Stomach (tissue), 9 donors: ENCODE results near the gene PREPL. TPM values are rescaled to one million over a fixed set of nuclear protein-coding genes. Genes with fewer than 3 reads are reported as not detected.

ENCODE experiments used
- DNase-seq, 2 donors: peaks; one replicate each; pipeline versions ENCODE4 v3.0.0 to v3.0.0-alpha.2; 2013 to 2019
- H3K27ac ChIP-seq, 5 donors: fragments of 200-600 bp in 4 of 5; sonication (generic) in 4 of 5; one replicate each; pipeline ENCODE4 v1.5.1; 2013 to 2019; ENCODE audit warnings: mild to moderate bottlenecking in 1 of 5, moderate library complexity in 1 of 5
- H3K27me3 ChIP-seq, 3 donors: fragments of 200-600 bp; sonication (generic); one replicate each; pipeline ENCODE4 v1.5.1; 2017 to 2019; ENCODE audit warnings: mixed run types in 1 of 3
- H3K36me3 ChIP-seq, 4 donors: fragments of 200-600 bp; sonication (generic); 1 replicate in 3 of 4; 2 replicates in 1 of 4; pipeline ENCODE4 v1.5.1; 2016 to 2019
- H3K4me1 ChIP-seq, 4 donors: fragments of 200-600 bp; sonication (generic); one replicate each; pipeline ENCODE4 v1.5.1; 2016 to 2019
- H3K4me3 ChIP-seq, 4 donors: fragments of 200-600 bp; sonication (generic) in 3 of 4; one replicate each; pipeline ENCODE4 v1.5.1; 2016 to 2019; ENCODE audit warnings: mild to moderate bottlenecking in 1 of 4
- H3K9me3 ChIP-seq, 4 donors: fragments of 200-600 bp; sonication (generic); one replicate each; pipeline ENCODE4 v1.5.1; 2016 to 2019
- CTCF ChIP-seq, 7 experiments: fragments of 450-650 bp in 4 of 7; fragments of 200-600 bp in 3 of 7; sonication (generic) in 3 of 7; IDR thresholded peaks; one replicate each; pipeline ENCODE4 v1.5.1; 2016 to 2019; ENCODE audit warnings: antibody characterized with exemption in 7 of 7, control low read depth in 2 of 7, mild to moderate bottlenecking in 1 of 7
- EP300 ChIP-seq: sonication (generic); formaldehyde crosslinking; IDR thresholded peaks from one replicate; pipeline ENCODE4 v1.6.1; 2017; ENCODE audit warnings: antibody characterized with exemption
- POLR2A ChIP-seq, 4 donors: fragments of 450-650 bp; IDR thresholded peaks; one replicate each; pipeline ENCODE4 v1.6.1; 2016; ENCODE audit warnings: antibody characterized with exemption in 4 of 4, control low read depth in 2 of 4, mild to moderate bottlenecking in 1 of 4, moderate library complexity in 1 of 4
- POLR2AphosphoS5 ChIP-seq, 3 donors: sonication (generic); formaldehyde crosslinking; IDR thresholded peaks; one replicate each; pipeline ENCODE4 v1.6.1; 2016; ENCODE audit warnings: antibody characterized with exemption in 3 of 3
- WGBS, 5 donors: extraction: QIAGEN DNeasy Blood & Tissue Kit in 3 of 5; methylation state at CpG; one replicate each; pipeline versions ENCODE4 v1.1.5 to v1.1.7; 2013 to 2018; 5-methylcytosine and 5-hydroxymethylcytosine counted together
- intact Hi-C: fragments of 100-400 bp; cut with DNase I; formaldehyde crosslinking; loops from one replicate; pipeline ENCODE4 v1.15.1; 2023; ENCODE audit warnings: low total_unique reads
- polyA plus RNA-seq, 3 donors: library from polyadenylated mRNA; stranded (reverse); fragments of 200-250 nt; gene quantifications; one replicate each; pipeline ENCODE4 v1.2.3, GENCODE V29; 2013
- total RNA-seq, 5 donors: library from RNA; depleted of rRNA; stranded (reverse); fragments of >200 nt; gene quantifications; one replicate each; pipeline versions ENCODE4 v1.1.0 to v1.2.3, GENCODE V29; 2014 to 2016
- donor health status: healthy with polysubstance abuse.
- donor health status: Bipolar disorder and iron deficiency.
- donor health status: healthy.

Gene PREPL
- total and polyA plus RNA-seq, 8 donors = 8.1 to 65.0 (median 21.8) TPM

GRCh38 chr2:44364604-44365003 is 3.3 kb upstream of the PREPL start:
- TF ChIP-seq POLR2AphosphoS5 (IDR thresholded peaks at IDR 0.05) (no peak), EP300 (no peak), POLR2A (IDR thresholded peaks at IDR 0.05) (no peak), CTCF (IDR thresholded peaks at IDR 0.05) (no peak)
- H3K27ac ChIP-seq = no peak overlapping the region
- no peaks in the 10 kb centered on the region for H3K36me3 ChIP-seq
- no peak for DNase-seq
- intact Hi-C loops = no loop called here
- H3K27me3 ChIP-seq = no peaks in the 10 kb centered on the region
- WGBS, 5 donors = 92 to 96% (median 95%) methylated on average over 3 of the region's 3 CpGs
- no peak overlapping the region for H3K4me3 ChIP-seq
- H3K9me3 ChIP-seq = no peaks in the 10 kb centered on the region
- H3K4me1 ChIP-seq = peaks cover 7 to 24% (median 17%) of the 10 kb centered on the region in 4 donors

DNA sequence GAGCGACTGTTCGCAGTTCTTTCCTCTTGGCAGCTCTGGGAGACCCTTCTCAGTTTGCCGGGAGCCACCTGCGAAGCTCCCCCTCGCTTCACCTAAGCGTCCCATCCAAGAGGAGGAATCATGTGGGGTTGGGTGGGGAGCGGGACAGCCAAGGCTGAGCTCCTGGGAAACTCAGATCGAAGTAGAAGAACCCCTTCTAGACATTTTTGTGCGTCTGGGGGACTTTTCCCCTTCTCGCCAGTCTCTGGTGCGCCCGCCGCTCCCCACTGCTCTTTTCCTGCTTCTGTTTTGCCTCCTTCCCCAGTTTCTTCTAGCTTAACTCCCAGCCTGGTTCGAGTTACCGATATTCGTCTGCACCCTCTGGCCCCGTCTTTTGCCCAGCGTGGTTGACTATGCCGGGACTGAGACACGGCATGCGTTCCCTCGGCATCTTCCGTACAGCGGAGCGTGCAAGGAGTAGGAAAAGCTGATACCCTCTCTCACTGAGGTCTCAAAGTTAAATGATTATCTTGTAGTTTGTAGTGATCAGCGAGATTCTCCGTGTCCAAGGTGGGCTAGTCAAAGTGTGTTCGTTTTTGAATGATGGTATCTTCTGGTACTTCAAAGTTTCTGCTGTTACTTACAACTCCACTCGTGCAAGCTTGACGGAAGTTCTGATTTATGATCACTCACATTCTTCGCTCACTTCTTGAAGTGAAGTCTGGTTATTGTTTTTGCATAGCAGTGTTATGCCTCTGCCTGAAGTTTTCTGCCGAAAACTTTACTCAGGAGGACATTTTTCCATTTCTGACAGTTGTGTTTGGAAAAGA is 1.1 kb upstream of the PREPL start:
- Histone ChIP-seq H3K36me3 (no peaks in the 10 kb centered on the region), H3K27ac (peak overlapping the region; percentile 82 to 98 (median 94)), H3K4me3 (peak overlapping the region; percentile 72 to 87 (median 82)), H3K4me1 (peaks cover 18 to 46% (median 34%) of the 10 kb centered on the region in 4 donors), H3K27me3 (no peaks in the 10 kb centered on the region), H3K9me3 (no peaks in the 10 kb centered on the region)
- intact Hi-C loops = no loop called here
- peak; percentile 42 to 71 for DNase-seq
- 0 to 2% (median 1%) methylated on average over 29 to 32 of the region's 32 CpGs for WGBS, 5 donors
- TF ChIP-seq CTCF (IDR thresholded peaks at IDR 0.05) (no peak), EP300 (no peak), POLR2AphosphoS5 (IDR thresholded peaks at IDR 0.05) (no peak), POLR2A (IDR thresholded peaks at IDR 0.05) (no peak)

DNA sequence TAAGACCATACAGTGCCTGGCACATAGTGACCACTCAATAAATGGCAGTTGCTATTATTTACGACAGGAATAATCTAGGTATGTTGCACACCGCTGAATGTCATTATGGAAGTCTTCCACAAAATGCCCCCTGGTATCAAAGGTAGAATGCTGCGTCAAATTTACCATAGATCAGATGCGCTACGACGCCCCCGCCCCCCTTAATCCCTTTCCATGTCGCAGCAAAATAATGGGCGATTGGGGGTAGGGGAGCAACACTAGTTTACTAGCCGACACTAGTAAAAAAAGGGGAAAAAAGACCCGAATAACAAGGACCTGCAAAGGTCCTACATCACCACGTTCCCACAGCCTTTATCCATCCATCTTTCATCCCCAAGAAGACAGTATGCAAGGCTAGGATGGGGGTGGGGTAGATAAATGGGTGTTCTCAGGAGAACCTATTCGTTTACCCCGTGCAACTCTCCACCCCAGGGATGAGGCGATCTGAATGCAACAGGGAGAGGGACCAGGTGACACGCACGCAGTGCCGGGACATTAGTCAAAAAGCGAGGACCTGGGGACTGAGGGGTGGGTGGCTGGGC is 455 bp downstream of the PREPL start:
- peak overlapping the region; percentile 92 to 98 (median 94) for H3K27ac ChIP-seq
- intact Hi-C loops = no loop called here
- H3K9me3 ChIP-seq = no peaks in the 10 kb centered on the region
- TF ChIP-seq EP300 = no peak
- no peak for TF ChIP-seq POLR2A (IDR thresholded peaks at IDR 0.05)
- no peak for TF ChIP-seq CTCF (IDR thresholded peaks at IDR 0.05)
- no peak for TF ChIP-seq POLR2AphosphoS5 (IDR thresholded peaks at IDR 0.05)
- peaks cover 18 to 54% (median 35%) of the 10 kb centered on the region in 4 donors for H3K4me1 ChIP-seq
- 1 to 4% (median 2%) methylated on average over 19 of the region's 19 CpGs for WGBS, 5 donors
- H3K4me3 ChIP-seq = peak overlapping the region; percentile 72 to 87 (median 82)
- H3K27me3 ChIP-seq = no peaks in the 10 kb centered on the region
- DNase-seq = no peak
- H3K36me3 ChIP-seq = no peaks in the 10 kb centered on the region

DNA sequence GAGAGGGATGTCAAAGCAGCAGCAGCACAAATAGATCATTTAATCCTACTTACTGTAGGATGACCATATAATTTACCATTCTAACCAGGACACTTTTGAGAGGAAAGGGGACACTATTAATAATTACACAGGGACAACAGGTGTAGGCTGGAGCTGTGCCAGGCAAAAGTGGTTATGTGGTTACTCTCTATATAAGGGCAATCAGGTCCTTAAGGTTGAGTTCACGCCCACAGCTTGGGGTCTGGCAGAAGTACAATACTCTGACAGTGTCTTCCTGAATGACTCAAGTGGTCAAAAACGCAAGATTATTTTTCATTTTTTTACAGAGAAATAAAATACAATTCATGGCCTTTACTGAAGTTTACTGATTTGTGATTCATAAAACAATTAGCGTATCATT is 2.8 kb downstream of the PREPL start:
- Histone ChIP-seq H3K27ac (no peak overlapping the region), H3K4me3 (no peak overlapping the region), H3K9me3 (no peaks in the 10 kb centered on the region), H3K4me1 (peaks cover 18 to 54% (median 38%) of the 10 kb centered on the region in 4 donors), H3K36me3 (no peaks in the 10 kb centered on the region), H3K27me3 (no peaks in the 10 kb centered on the region)
- DNase-seq = peak; percentile 59 to 72
- intact Hi-C loops = no loop called here
- 36 to 47% (median 43%) methylated on average over 3 of the region's 3 CpGs for whole genome bisulfite sequencing, 5 donors
- TF ChIP-seq POLR2A (IDR thresholded peaks at IDR 0.05) = no peak
